GM23248 (cell line): ENCODE data around the gene SMPD1. TPM values are rescaled to one million over a fixed set of nuclear protein-coding genes. Genes with fewer than 3 reads are reported as not detected.

Experiments
- DNase-seq: peaks from one replicate; pipeline ENCODE4 v3.0.0-alpha.2; 2015
- H2AFZ ChIP-seq: fragments of 200-600 bp; sonication (generic); 2 replicates; pipeline ENCODE4 v1.6.1; 2016; ENCODE audit warnings: antibody characterized with exemption
- H3F3A ChIP-seq: fragments of 200-600 bp; sonication (generic); 2 replicates; pipeline ENCODE4 v1.6.1; 2016; ENCODE audit warnings: mild to moderate bottlenecking, antibody characterized with exemption, mixed run types; ENCODE audit not compliant: insufficient read depth
- H3K27ac ChIP-seq: fragments of 200-600 bp; sonication (generic); 2 replicates; pipeline ENCODE4 v1.5.1; 2016; ENCODE audit warnings: mild to moderate bottlenecking
- H3K27me3 ChIP-seq: fragments of 200-600 bp; sonication (generic); replicated peaks from 2 replicates; pipeline ENCODE4 v1.6.1; 2016; ENCODE audit warnings: mild to moderate bottlenecking; ENCODE audit not compliant: insufficient read depth
- H3K36me3 ChIP-seq: fragments of 200-600 bp; sonication (generic); 2 replicates; pipeline ENCODE4 v1.6.1; 2016; ENCODE audit warnings: low read depth, mild to moderate bottlenecking
- H3K4me1 ChIP-seq: fragments of 200-600 bp; sonication (generic); 2 replicates; pipeline ENCODE4 v1.6.1; 2016; ENCODE audit warnings: mild to moderate bottlenecking; ENCODE audit not compliant: insufficient read depth
- H3K4me2 ChIP-seq: fragments of 200-600 bp; sonication (generic); one replicate; pipeline ENCODE4 v1.6.1; 2016; ENCODE audit warnings: mild to moderate bottlenecking; ENCODE audit not compliant: unreplicated experiment
- H3K4me3 ChIP-seq: fragments of 200-600 bp; sonication (generic); 2 replicates; pipeline ENCODE4 v1.5.1; 2016; ENCODE audit warnings: mild to moderate bottlenecking
- H3K79me2 ChIP-seq: fragments of 200-600 bp; sonication (generic); 2 replicates; pipeline ENCODE4 v1.6.1; 2016; ENCODE audit warnings: mild to moderate bottlenecking; ENCODE audit not compliant: insufficient read depth
- H3K9ac ChIP-seq: fragments of 200-600 bp; sonication (generic); 2 replicates; pipeline ENCODE4 v1.6.1; 2016; ENCODE audit warnings: mild to moderate bottlenecking
- H3K9me2 ChIP-seq: fragments of 200-600 bp; sonication (generic); 2 replicates; pipeline ENCODE4 v1.6.1; 2016; ENCODE audit warnings: mixed run types, mild to moderate bottlenecking, moderate library complexity; ENCODE audit not compliant: insufficient read depth
- H3K9me3 ChIP-seq: fragments of 200-600 bp; sonication (generic); one replicate; pipeline ENCODE4 v1.6.1; 2017; ENCODE audit warnings: low read depth
- H4K20me1 ChIP-seq: fragments of 200-600 bp; sonication (generic); 2 replicates; pipeline ENCODE4 v1.6.0; 2016; ENCODE audit not compliant: insufficient read depth
- EZH2 ChIP-seq: fragments of 200-600 bp; sonication (generic); IDR thresholded peaks from 2 replicates; pipeline ENCODE4 v1.6.1; 2018; ENCODE audit warnings: antibody characterized with exemption, mild to moderate bottlenecking; ENCODE audit not compliant: insufficient read depth, poor library complexity, severe bottlenecking
- EZH2phosphoT487 ChIP-seq: fragments of 200-600 bp; sonication (generic); IDR thresholded peaks from 2 replicates; pipeline ENCODE4 v1.6.1; 2018; ENCODE audit warnings: antibody characterized with exemption, moderate library complexity, mild to moderate bottlenecking, low read depth; ENCODE audit not compliant: insufficient read depth
- WGBS, 2 experiments: methylation state at CpG; one replicate each; pipeline ENCODE4 v1.1.6; 2015 to 2017; ENCODE audit warnings: low lambda C conversion rate in 2 of 2, low coverage in 1 of 2; ENCODE audit errors: missing lambda C conversion rate in 2 of 2; 5-methylcytosine and 5-hydroxymethylcytosine counted together
- in situ Hi-C: fragments of 300-500 bp; cut with MboI; formaldehyde crosslinking; loops from 2 replicates; pipeline ENCODE4 v1.15.0; 2020
- polyA plus RNA-seq: library from polyadenylated mRNA; unstranded; fragments of >200 nt; fragmentation: Nextera tagmentation; extraction: Ambion mirVana; gene quantifications from 2 replicates; pipeline ENCODE4 v1.2.1, GENCODE V29; 2016
- total RNA-seq: library from RNA; depleted of rRNA; stranded (reverse); fragments of >200 nt; shearing (Covaris generic); gene quantifications from 2 replicates; pipeline ENCODE4 v1.2.3, GENCODE V29; 2014

SMPD1 gene
- total and polyA plus RNA-seq, 2 experiments from 2014 or later, result 67.9 to 87.8 TPM

DNA sequence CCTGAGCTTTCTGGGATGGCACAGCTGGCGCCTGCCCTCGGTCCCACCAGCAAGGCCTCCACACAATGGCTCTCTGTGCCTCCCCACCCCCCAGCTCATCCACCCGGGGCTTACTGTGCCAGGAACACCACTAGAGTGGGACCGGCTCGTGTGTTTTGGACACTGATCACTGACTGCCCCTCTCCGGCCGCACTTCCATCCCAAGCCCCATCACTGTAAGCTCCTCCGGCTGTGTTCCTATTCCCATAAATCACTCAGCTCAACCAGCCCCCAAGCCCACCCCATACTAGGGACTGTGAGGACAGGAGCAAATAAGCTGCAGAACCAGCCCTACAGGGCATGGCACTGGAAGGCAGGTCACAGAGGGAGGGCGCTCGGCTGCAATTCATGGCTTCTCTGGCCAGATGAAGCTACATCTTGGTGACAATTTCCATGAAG is 21.3 kb downstream of the SMPD1 start:
- Histone ChIP-seq H3K9me3 (no peaks in the 10 kb centered on the region), H3F3A (no peaks in the 10 kb centered on the region), H3K27ac (no peak overlapping the region), H3K4me1 (peaks cover 6% of the 10 kb centered on the region), H3K9me2 (no peaks in the 10 kb centered on the region), H3K4me3 (no peak overlapping the region), H3K79me2 (peaks cover 24% of the 10 kb centered on the region), H3K36me3 (no peaks in the 10 kb centered on the region), H3K9ac (no peak overlapping the region), H2AFZ (no peak overlapping the region), H3K27me3 (no peaks in the 10 kb centered on the region), H3K4me2 (no peak overlapping the region), H4K20me1 (no peaks in the 10 kb centered on the region; the same call in 1 of the 2 replicates)
- 92 to 98% methylated on average over 10 of the region's 10 CpGs for WGBS, 2 experiments
- in situ Hi-C loops, result no loop called here
- no peak for TF ChIP-seq EZH2phosphoT487
- TF ChIP-seq EZH2, result no peak
- DNase-seq, result no peak

DNA sequence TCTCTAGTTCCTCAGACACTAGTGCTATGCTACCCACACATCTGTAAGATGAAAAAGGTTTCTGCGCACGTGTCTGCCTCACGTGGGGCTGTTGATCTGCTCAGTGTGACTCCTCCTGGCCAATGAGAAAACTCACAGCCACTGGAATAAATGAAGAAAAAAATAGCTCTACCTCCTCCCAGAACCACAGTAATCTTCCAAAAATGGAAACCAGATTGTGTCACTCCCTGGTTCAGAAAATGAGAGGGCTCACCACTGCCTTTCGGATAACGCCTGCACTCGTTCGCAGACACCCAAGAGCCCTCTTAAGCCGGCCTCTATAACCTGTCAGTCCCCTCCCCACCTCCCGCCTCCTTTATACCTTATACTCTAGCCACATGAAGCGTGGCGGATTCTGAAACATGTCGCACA is 23.5 kb downstream of the SMPD1 start:
- Histone ChIP-seq H3K79me2 (peaks cover 41% of the 10 kb centered on the region), H3K27me3 (no peaks in the 10 kb centered on the region), H3F3A (no peaks in the 10 kb centered on the region), H4K20me1 (no peaks in the 10 kb centered on the region; the same call in 1 of the 2 replicates), H3K4me2 (no peak overlapping the region), H3K9me2 (no peaks in the 10 kb centered on the region), H3K4me3 (no peak overlapping the region), H3K27ac (no peak overlapping the region), H3K9ac (no peak overlapping the region), H3K9me3 (no peaks in the 10 kb centered on the region), H3K4me1 (peaks cover 12% of the 10 kb centered on the region), H2AFZ (no peak overlapping the region), H3K36me3 (no peaks in the 10 kb centered on the region)
- DNase-seq, result peak; percentile 24
- 69 to 70% methylated on average over 12 of the region's 12 CpGs for WGBS, 2 experiments
- in situ Hi-C loops, result no loop called here
- TF ChIP-seq EZH2phosphoT487, result no peak

DNA sequence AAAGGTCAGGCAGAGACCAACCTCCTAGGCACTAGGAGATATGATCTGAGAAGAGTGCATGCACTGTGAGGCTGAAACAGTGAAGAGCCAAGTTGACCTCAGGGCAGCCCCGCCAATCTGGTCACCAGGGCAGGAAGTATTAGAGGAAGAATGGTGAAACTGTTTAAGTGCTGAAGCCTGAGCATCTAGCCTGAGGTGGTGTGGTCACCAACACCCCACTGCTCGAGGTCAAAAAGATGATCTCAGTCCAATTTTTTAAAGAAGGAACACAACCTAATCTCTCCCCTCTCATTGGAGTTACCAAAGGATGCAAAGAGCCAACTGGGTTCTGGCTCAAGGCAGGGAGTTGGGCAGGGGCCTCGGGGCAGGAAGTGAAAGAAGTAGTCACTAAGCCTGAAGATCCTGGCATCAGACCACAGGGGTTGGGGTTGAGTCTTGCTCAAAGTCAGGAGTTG is 24.6 kb downstream of the SMPD1 start:
- no peak overlapping the region for H3K9ac ChIP-seq
- H3K36me3 ChIP-seq, result no peaks in the 10 kb centered on the region
- H2AFZ ChIP-seq, result no peak overlapping the region
- H3K27ac ChIP-seq, result no peak overlapping the region
- in situ Hi-C loops, result no loop called here
- H3K27me3 ChIP-seq, result no peaks in the 10 kb centered on the region
- H3K9me2 ChIP-seq, result no peaks in the 10 kb centered on the region
- no peak for TF ChIP-seq EZH2
- no peak for TF ChIP-seq EZH2phosphoT487
- 74 to 79% methylated on average over 3 of the region's 3 CpGs for WGBS, 2 experiments
- no peaks in the 10 kb centered on the region; the same call in 1 of the 2 replicates for H4K20me1 ChIP-seq
- H3K9me3 ChIP-seq, result no peaks in the 10 kb centered on the region
- H3F3A ChIP-seq, result no peaks in the 10 kb centered on the region
- no peak overlapping the region for H3K4me2 ChIP-seq
- DNase-seq, result no peak
- peaks cover 41% of the 10 kb centered on the region for H3K79me2 ChIP-seq
- peaks cover 16% of the 10 kb centered on the region for H3K4me1 ChIP-seq
- H3K4me3 ChIP-seq, result no peak overlapping the region

DNA sequence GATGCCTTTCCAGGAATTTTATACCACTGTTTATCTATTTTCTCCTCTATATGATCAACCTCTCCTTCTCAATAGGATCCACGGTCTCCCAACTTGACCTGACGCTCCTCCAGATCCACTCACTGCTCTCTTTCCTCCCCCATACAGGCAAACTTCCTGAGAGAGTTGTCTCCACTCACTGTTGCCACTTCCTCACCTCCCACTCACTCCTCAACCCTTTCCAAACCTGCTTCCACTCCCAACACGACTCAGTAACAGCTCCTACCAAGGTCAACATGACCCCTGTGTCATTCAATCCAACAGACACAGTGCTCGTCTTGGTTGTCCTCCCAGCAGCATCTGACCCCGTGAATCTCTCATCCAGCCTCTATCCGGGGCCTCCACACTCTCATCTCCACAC is 25.5 kb downstream of the SMPD1 start:
- peaks cover 16% of the 10 kb centered on the region for H3K4me1 ChIP-seq
- no peak overlapping the region for H3K27ac ChIP-seq
- H3K4me3 ChIP-seq, result no peak overlapping the region
- H3K9me2 ChIP-seq, result no peaks in the 10 kb centered on the region
- no peaks in the 10 kb centered on the region for H3K9me3 ChIP-seq
- H3K36me3 ChIP-seq, result no peaks in the 10 kb centered on the region
- H3K79me2 ChIP-seq, result peaks cover 41% of the 10 kb centered on the region
- H2AFZ ChIP-seq, result no peak overlapping the region
- H3K4me2 ChIP-seq, result no peak overlapping the region
- H3K27me3 ChIP-seq, result no peaks in the 10 kb centered on the region
- H4K20me1 ChIP-seq, result no peaks in the 10 kb centered on the region; the same call in 1 of the 2 replicates
- H3K9ac ChIP-seq, result no peak overlapping the region
- no peak for DNase-seq
- no peaks in the 10 kb centered on the region for H3F3A ChIP-seq
- 81 to 85% methylated on average over 6 of the region's 6 CpGs for WGBS, 2 experiments
- in situ Hi-C loops, result no loop called here
- TF ChIP-seq EZH2phosphoT487 (no peak), EZH2 (no peak)
